ENCODE data around the gene STAC2. TPM values are rescaled to one million over a fixed set of nuclear protein-coding genes. Genes with fewer than 3 reads are reported as not detected.

Gene STAC2
- polyA plus RNA-seq, 1 of the 3 experiments (the other 2 are of a cell fraction) = 0.07 TPM

- H3K4me3 ChIP-seq (ENCODE audit: low read depth in 2 of 2, low read length in 1 of 2) = no peak overlapping the region
- H3K9me3 ChIP-seq = no peaks in the 10 kb centered on the region
- no peak overlapping the region for H3K27ac ChIP-seq (ENCODE audit: low read depth in 2 of 2, low read length in 1 of 2)
- POLR2A ChIA-PET = no interaction called here
- CTCF ChIA-PET = interaction anchor here (1.5 to 22.6 kb wide), 3 partner anchors 8 to 116 kb away, joined by 3 to 781 read pairs (median 207); partner anchors contain the start of genes CACNB1, RPL19 and STAC2
- H3K36me3 ChIP-seq (replicated peaks in 1 of 2; ENCODE audit: control insufficient read depth in 1 of 2, insufficient read depth in 2 of 2, low read length in 1 of 2) = no peaks in the 10 kb centered on the region
- no peak overlapping the region for H2AFZ ChIP-seq (ENCODE audit: low read depth)
- WGBS (ENCODE audit: low lambda C conversion rate) = 79% methylated on average over 5 of the region's 5 CpGs
- H4K20me1 ChIP-seq (ENCODE audit: insufficient read depth) = no peaks in the 10 kb centered on the region
- TF ChIP-seq NRF1 (IDR thresholded peaks at IDR 0.05; ENCODE audit: low read depth, low read length) (no peak), RXRA (IDR thresholded peaks at IDR 0.05; ENCODE audit: borderline replicate concordance, low read depth) (no peak), SIN3A (IDR thresholded peaks at IDR 0.05; ENCODE audit: borderline replicate concordance, low read depth, low read length) (no peak), FOXM1 (IDR thresholded peaks at IDR 0.05; ENCODE audit: low read depth) (no peak)
- no peaks in the 10 kb centered on the region for H3F3A ChIP-seq (replicated peaks; ENCODE audit: insufficient read depth)
- no peak overlapping the region for H3K9ac ChIP-seq
- no peaks in the 10 kb centered on the region for H3K27me3 ChIP-seq (ENCODE audit: insufficient read depth)
- no peak for DNase-seq
- H3K79me2 ChIP-seq (ENCODE audit: insufficient read depth) = no peaks in the 10 kb centered on the region
- H3K4me2 ChIP-seq = no peak overlapping the region
- no peaks in the 10 kb centered on the region for H3K9me2 ChIP-seq
- peaks cover 7 to 20% of the 10 kb centered on the region in 2 experiments; a peak in 1 of 4 replicates for H3K4me1 ChIP-seq (ENCODE audit: control insufficient read depth in 1 of 2, insufficient read depth in 2 of 2, low read depth in 1 of 2, low read length in 1 of 2)
Observed at GRCh38 chr17:39240631-39241030, 14.9 kb upstream of the STAC2 start.

- Histone ChIP-seq H3K9ac (no peak overlapping the region), H2AFZ (ENCODE audit: low read depth) (no peak overlapping the region), H3K27ac (ENCODE audit: low read depth in 2 of 2, low read length in 1 of 2) (no peak overlapping the region), H4K20me1 (ENCODE audit: insufficient read depth) (no peaks in the 10 kb centered on the region), H3K4me3 (ENCODE audit: low read depth in 2 of 2, low read length in 1 of 2) (no peak overlapping the region), H3K9me3 (no peaks in the 10 kb centered on the region), H3K79me2 (ENCODE audit: insufficient read depth) (no peaks in the 10 kb centered on the region), H3K4me2 (no peak overlapping the region), H3K27me3 (ENCODE audit: insufficient read depth) (no peaks in the 10 kb centered on the region), H3K4me1 (ENCODE audit: control insufficient read depth in 1 of 2, insufficient read depth in 2 of 2, low read depth in 1 of 2, low read length in 1 of 2) (peaks cover 7 to 20% of the 10 kb centered on the region in 2 experiments; a peak in 1 of 4 replicates), H3K9me2 (no peaks in the 10 kb centered on the region), H3K36me3 (replicated peaks in 1 of 2; ENCODE audit: control insufficient read depth in 1 of 2, insufficient read depth in 2 of 2, low read length in 1 of 2) (no peaks in the 10 kb centered on the region), H3F3A (replicated peaks; ENCODE audit: insufficient read depth) (no peaks in the 10 kb centered on the region)
- ChIA-PET CTCF (interaction anchor here (0.6 to 22.6 kb wide), 6 partner anchors 8 to 257 kb away, joined by 3 to 781 read pairs (median 6); partner anchors contain the start of genes CACNB1, RPL19 and STAC2), POLR2A (no interaction called here)
- WGBS (ENCODE audit: low lambda C conversion rate) = 62% methylated on average over 9 of the region's 16 CpGs
- peak; percentile 72 for DNase-seq
- TF ChIP-seq YY1 (IDR thresholded peaks at IDR 0.05; ENCODE audit: low read depth) = no peak
- no peak for TF ChIP-seq ELF1 (IDR thresholded peaks at IDR 0.05)
- no peak for TF ChIP-seq CHD2 (IDR thresholded peaks at IDR 0.05; ENCODE audit: low read length, partially characterized antibody)
- TF ChIP-seq FOXM1 (IDR thresholded peaks at IDR 0.05; ENCODE audit: low read depth) = no peak
- TF ChIP-seq PBX3 (IDR thresholded peaks at IDR 0.05) = no peak
- TF ChIP-seq RXRA (IDR thresholded peaks at IDR 0.05; ENCODE audit: borderline replicate concordance, low read depth) = no peak
- no peak for TF ChIP-seq JUND (IDR thresholded peaks at IDR 0.05)
- TF ChIP-seq RAD21 (IDR thresholded peaks at IDR 0.05; ENCODE audit: low read length) = peak; percentile 47
- TF ChIP-seq EZH2phosphoT487 (IDR thresholded peaks at IDR 0.05; ENCODE audit: borderline replicate concordance, low read depth) = no peak
- TF ChIP-seq SMC3 (IDR thresholded peaks at IDR 0.05; ENCODE audit: low read depth, low read length) = peak; percentile 54
- TF ChIP-seq FOSL2 (IDR thresholded peaks at IDR 0.05; ENCODE audit: borderline replicate concordance, low read depth) = no peak
- no peak for TF ChIP-seq MAX (IDR thresholded peaks at IDR 0.05; ENCODE audit: low read depth)
- TF ChIP-seq GABPA (IDR thresholded peaks at IDR 0.05; ENCODE audit: low read depth) = no peak
- no peak for TF ChIP-seq SIN3A (IDR thresholded peaks at IDR 0.05; ENCODE audit: borderline replicate concordance, low read depth, low read length)
- TF ChIP-seq NRF1 (IDR thresholded peaks at IDR 0.05; ENCODE audit: low read depth, low read length) = no peak
- TF ChIP-seq CTCF (IDR thresholded peaks at IDR 0.05) = peak; percentile 64
- TF ChIP-seq TEAD4 (IDR thresholded peaks at IDR 0.05; ENCODE audit: borderline replicate concordance, insufficient read depth) = no peak
Observed at GRCh38 chr17:39239640-39240314, 14.0 kb upstream of the STAC2 start.

Data from SK-N-SH (cell line).